AG09309 (cell line): Measurements from ENCODE around the gene HSPB7.

ENCODE experiments used
- DNase-seq: peaks from one replicate; pipeline ENCODE4 v3.0.0-alpha.2; 2010; ENCODE audit warnings: low read depth
- H3K4me3 ChIP-seq: 2 replicates; pipeline ENCODE4 v1.5.1; 2011; ENCODE audit warnings: mild to moderate bottlenecking, low read depth, low read length, moderate library complexity; ENCODE audit not compliant: control insufficient read depth
- CTCF ChIP-seq: IDR thresholded peaks from 2 replicates; pipeline ENCODE4 v1.5.1; 2011; ENCODE audit warnings: mild to moderate bottlenecking, low read depth, low read length, inconsistent platforms; ENCODE audit not compliant: insufficient read depth, control insufficient read depth; ENCODE audit errors: missing control alignments

The HSPB7 gene

GRCh38 chr1:15992582-15993500, 25.0 kb downstream of the HSPB7 start:
- no peak for DNase-seq
- no peak overlapping the region for H3K4me3 ChIP-seq
- TF ChIP-seq CTCF = no peak

- no peak overlapping the region for H3K4me3 ChIP-seq
- no peak for TF ChIP-seq CTCF
Measured at GRCh38 chr1:15992187-15992553, 25.7 kb downstream of the HSPB7 start.

GRCh38 chr1:15991427-15992186, 26.2 kb downstream of the HSPB7 start:
- no peak for DNase-seq
- H3K4me3 ChIP-seq = no peak overlapping the region
- no peak for TF ChIP-seq CTCF

More at GRCh38 chr1:15992187-15992553, 25.7 kb downstream of the HSPB7 start:
- no peak for DNase-seq

- H3K4me3 ChIP-seq = no peak overlapping the region
- TF ChIP-seq CTCF = no peak
- no peak for DNase-seq
Measured at GRCh38 chr1:15989776-15990175, 28.1 kb downstream of the HSPB7 start.

GRCh38 chr1:15988856-15989736, 28.7 kb downstream of the HSPB7 start:
- TF ChIP-seq CTCF = no peak

More at GRCh38 chr1:15988856-15989736, 28.7 kb downstream of the HSPB7 start:
- no peak for DNase-seq
- no peak overlapping the region for H3K4me3 ChIP-seq
